Stomach (tissue), 4 donors: ENCODE results near the gene MFSD6.
A peak's percentile ranks its signal among the peaks of the same experiment; 100 is the strongest.

Experiments used
- CTCF ChIP-seq, 7 experiments: fragments of 450-650 bp in 4 of 7; fragments of 200-600 bp in 3 of 7; sonication (generic) in 3 of 7; IDR thresholded peaks; one replicate each; pipeline ENCODE4 v1.5.1; 2016 to 2019; ENCODE audit warnings: antibody characterized with exemption in 7 of 7, control low read depth in 2 of 7, mild to moderate bottlenecking in 1 of 7
- EP300 ChIP-seq: sonication (generic); formaldehyde crosslinking; IDR thresholded peaks from one replicate; pipeline ENCODE4 v1.6.1; 2017; ENCODE audit warnings: antibody characterized with exemption
- POLR2A ChIP-seq, 4 donors: fragments of 450-650 bp; IDR thresholded peaks; one replicate each; pipeline ENCODE4 v1.6.1; 2016; ENCODE audit warnings: antibody characterized with exemption in 4 of 4, control low read depth in 2 of 4, mild to moderate bottlenecking in 1 of 4, moderate library complexity in 1 of 4
- POLR2AphosphoS5 ChIP-seq, 3 donors: sonication (generic); formaldehyde crosslinking; IDR thresholded peaks; one replicate each; pipeline ENCODE4 v1.6.1; 2016; ENCODE audit warnings: antibody characterized with exemption in 3 of 3

- TF ChIP-seq CTCF (IDR thresholded peaks at IDR 0.05) (peak in 1 of 7 experiments; percentile 28), EP300 (no peak), POLR2AphosphoS5 (IDR thresholded peaks at IDR 0.05) (peak in 2 of 3 donors; percentile 30 to 47), POLR2A (IDR thresholded peaks at IDR 0.05) (no peak)
These were observed 91.9 kb downstream of the MFSD6 start for GRCh38 chr2:190500054-190500502.
